ENCODE data around the gene TMEM161B.
"Not testable (repeated sequence)": the region's sequence is repeated elsewhere in the genome, so short reads cannot be mapped to it uniquely, and the experiment has no call there.

The TMEM161B gene

DNA sequence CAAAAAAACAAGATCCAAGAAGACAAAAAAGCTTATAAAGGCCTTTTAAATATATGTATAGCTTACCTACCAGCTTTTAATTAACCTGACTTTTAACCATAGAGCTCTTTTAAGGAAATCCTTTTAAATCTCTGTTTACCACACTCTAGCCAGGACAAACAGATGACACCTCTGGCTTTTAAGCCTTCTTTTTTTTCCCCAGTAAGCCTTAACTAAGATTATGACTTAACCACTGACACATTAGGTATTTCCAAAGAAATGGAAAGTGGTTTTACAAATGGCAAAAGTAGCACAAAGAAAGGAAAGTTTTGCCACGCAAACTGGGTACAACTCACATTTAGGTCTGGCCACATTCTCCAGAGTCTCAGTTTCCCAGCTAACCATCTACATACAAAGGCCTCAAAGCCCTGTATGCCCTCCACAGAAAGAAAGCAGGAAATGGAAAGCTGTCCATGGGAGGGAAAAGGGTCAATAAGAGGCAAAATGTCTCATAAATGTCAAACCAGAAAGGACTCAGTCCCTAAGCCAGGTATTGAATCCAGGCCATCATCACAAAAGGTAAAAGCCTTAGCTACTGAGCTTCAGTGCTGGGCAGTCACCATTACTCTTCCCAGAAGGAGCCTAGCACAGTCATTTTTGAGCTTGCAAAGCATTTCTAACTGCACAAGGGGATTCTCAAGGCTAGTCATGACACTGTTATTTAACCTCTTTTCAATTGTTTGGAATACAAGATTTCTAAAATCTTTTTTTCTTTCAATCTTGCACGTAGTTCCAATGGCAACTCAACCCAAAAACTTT, 19.7 kb downstream of the TMEM161B start:
- no peak for DNase-seq (ENCODE audit: low spot score)

DNA sequence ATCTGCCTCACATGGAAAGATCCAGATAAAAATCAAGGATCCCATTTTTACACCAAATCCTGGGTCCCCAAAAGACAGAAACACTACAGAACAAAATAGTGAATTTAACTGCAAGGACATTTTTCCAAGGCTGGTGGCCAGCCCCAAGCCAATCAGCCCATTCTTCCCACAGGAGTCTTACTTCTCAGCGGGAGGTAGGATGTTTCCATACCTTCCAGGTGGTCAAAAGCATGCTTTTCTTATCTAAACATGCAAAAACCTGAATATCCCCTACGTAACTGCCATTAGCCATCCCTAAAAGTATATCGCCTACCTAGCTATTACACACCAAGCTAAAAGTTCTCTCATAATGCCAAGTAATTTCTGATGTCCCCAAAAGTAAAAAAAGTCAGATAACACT, 20.6 kb downstream of the TMEM161B start:
- DNase-seq (ENCODE audit: low spot score): no peak

DNA sequence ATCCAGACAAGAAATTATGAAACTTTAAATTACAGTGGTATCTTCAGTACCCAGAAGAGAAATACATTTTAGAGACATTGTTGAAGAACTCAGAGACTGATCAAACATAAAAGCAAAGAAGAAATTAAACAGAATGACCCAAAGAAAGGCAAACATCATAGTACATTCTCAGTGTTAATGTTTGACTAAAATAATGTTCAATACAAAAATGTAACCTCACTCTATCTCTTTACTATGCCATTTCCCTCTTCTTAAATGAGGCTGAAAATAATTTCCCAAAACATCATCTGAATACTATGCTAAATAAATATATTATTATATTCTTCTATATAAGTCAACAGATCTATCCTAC, 22.8 kb downstream of the TMEM161B start:
- DNase-seq (ENCODE audit: low spot score): no peak

DNA sequence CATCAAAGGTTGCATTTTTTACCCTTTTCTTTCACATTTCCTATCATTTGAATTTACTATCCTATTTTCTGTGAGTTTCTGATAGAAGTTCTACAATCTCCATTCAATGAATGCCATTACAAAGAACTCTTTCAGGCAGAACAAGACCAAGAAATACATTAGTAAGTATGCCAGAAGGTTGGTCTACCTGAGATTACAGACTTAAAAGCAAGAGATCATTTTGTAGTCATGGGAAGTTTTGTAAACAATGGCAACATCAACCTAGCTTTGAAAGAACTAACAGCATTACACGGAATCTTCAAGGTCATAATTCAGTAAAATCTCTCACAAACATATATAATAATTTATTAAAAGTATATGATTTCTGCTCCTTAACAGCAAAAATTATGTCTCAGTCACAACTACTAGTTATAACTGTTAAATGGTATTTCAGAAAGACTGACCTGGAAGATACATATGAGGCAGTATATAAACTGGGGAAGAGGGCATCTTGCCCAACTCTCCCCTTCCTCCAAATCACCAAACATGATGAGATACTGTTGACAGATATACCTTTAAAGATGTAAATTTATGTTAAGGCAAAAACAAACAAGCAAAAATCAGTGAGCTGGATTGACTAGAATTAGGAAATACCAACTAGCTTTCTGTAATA, 23.3 kb downstream of the TMEM161B start:
- no peak for DNase-seq (ENCODE audit: low spot score)

DNA sequence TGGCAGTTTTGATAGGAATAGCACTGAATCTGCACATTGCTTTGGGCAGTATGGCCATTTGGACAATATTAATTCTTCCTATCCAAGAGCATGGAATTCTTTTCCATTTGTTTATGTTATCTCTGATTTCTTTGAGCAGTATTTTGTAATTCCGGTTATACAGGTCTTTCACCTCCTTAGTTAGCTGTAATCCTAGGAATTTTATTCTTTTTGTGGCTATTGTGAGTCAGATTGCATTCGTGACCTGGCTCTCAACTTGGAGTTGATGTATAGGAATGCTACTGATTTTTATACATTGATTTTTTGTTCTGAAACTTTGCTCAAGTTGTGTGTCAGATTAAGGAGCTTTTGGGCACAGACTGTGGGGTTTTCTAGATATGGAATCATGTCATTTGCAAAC, 24.0 kb downstream of the TMEM161B start:
- DNase-seq (ENCODE audit: low spot score): no peak

DNA sequence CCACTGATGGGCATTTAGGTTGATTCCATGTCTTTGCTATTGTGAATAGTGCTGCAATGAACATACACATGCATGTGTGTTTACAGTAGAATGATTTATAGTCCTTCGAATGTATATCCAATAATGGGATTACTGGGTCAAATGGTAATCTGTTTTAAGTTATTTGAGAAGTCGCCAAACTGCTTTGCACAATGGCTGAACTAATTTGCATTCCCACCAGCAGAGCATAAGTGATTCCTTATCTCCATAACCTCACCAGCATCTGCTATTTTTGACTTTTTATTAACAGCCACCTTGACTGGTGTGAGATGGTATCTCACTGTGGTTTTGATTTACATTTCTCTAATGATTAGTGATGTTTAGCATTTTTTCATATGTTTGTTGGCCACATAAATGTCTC, 25.2 kb downstream of the TMEM161B start:
- DNase-seq (ENCODE audit: low spot score): not testable (repeated sequence)

DNA sequence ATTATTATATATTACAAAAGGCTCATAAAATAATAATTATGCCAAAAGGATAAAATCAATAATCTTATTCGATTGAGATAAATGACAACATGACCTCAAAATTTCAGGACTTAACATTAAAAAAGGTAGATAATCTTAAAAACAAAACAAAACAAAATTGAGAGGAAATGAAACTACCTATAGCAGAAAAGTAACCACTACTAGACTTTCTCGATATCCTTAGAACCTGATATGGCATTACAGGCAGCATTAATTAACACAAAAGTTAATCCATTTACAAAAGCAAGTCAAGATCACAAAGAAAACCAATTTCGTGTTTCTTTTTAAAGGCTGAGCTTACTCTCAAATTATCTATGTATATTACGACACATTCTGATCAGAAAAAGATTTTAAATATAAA, 29.9 kb downstream of the TMEM161B start:
- DNase-seq (ENCODE audit: low spot score): no peak

DNA sequence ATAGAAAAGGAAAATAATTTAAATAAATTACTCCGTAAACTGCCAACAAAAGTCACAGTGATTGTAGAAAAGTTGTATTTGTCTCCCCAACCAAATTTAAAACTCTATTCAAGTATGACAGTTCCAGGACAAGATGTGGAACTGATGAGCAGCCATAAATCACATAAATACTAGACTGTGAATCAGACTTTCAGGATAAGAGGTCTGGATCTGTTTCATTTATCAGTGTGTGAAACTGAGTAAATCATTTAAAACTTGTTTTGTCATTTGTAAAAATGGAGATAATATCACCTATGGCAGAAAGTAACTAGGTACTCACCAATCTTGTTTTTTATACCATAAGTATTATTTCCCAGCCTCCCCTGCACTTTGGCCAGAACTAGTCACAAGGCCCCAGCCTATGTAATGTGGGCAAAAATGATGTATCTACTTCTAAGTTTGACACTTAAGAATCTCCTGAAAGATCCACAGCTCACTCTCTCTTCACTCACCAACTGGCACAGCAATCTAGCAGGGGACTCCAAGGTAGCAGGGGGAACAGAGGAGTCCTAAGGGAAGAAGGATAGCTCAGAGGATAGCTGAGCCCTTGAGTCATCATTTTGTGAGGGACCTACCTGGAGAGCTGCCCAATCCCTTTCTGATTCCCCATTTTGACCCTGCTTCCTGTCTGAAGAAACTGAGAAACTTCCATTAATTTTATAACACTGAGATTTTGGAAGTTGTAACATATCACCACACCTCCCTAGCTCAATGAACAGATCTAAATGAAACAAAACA, 31.6 kb downstream of the TMEM161B start:
- DNase-seq (ENCODE audit: low spot score): no peak

DNA sequence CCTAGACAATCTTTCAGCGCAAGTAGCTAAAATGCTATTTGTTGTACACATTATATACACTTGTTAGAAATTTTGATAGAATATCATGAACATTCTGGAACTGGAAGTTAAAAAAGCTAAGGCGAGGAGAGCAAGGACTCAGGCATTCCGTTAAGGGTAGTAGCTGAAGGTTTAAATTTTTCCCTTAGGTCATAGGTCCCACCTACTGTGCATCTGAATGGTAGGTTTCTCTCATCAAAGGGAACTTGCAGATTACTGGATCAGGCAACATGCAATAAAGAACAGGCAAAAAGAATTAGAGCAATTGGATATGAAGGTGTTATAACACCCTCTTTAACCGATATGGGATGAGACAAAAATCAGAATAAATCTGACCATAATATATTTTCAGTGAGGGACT, 32.8 kb downstream of the TMEM161B start:
- no peak for DNase-seq (ENCODE audit: low spot score)

DNA sequence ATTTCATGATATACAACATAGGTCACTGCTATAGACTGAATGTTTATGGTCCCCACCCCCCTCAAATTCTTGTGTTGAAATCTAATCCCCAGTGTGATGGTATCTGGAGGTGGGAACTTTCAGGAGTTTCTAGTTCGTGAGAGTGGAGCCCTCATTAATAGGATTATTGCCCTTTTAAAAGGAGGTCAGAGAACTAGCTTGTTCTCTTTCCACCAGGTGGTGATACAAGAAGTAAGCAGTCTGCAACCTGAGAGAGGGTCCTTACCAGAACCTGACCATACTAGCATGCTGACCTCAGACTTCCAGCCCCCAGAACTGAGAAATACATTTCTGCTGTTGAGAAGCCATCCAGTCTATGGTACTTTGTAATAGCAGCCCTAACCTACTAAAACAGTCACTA, 33.3 kb downstream of the TMEM161B start:
- DNase-seq (ENCODE audit: low spot score): no peak

DNA sequence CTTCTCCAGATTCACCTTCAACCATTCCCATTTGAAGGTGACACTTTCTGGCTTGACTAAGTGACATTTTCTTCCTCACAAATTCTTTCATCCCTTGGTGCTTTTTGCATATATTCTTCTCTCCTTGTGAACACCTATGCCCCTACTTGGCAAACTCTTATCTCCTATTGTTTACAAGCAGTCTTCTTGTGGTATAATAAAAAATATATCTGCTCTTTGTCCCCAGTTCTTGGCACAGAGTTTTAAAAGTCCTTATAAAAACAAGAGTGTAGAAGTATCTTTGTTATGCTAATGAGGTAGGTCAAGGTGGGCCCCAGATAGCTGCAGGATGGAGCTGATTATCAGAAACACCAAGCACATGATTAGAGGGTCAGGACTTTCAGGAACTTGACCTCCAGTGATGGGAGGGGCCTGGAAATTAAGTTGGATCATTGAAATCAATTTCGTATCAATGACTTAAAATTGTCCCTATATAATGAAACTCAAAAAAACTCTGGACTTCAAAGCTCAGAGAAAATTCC, 38.0 kb downstream of the TMEM161B start:
- DNase-seq (ENCODE audit: low spot score): no peak

DNA sequence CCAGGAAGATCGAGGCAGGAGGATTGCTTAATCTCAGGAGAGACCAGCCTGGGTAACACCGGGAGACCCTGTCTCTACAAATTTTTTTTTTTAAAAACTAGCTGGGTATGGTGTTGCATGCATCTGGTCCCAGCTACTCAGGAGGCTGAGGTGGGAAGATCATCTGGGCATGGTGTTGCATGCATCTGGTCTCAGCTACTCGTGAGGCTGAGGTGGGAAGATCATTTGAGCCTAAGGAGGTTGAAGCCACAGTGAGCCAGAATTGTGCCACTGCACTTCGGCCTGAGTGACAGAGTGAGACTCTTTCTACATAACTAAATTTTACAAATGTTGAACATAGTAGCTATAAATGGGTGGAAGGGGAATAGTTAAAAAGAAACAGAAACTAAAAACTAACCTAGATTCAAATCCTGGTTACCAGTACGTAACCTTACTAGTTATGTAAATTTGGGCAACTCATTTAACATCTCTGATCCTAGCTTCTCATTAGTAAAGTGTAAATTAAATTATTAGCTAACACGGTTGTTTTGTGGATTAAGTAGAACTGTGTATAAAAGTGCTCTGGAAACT, 41.7 kb downstream of the TMEM161B start:
- no peak for DNase-seq (ENCODE audit: low spot score)

DNA sequence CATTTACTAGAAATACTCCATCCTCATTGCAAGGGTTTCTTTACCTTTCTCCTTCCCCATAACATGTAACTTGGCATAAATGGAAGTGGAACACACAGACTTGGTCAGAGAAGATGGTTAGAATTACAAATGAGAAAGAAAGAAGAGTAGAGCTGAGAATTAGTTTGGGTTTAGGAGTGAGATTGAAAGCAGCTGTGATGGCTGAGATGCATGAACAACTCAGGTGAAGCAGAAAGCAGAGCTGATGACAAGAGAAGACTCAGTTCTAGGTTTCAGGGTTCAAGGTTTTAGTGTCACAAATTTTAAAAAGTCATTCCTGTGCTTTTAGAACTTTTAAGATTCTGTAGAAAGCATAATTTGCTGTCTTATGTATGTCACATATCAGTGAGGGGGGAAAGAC, 54.0 kb downstream of the TMEM161B start:
- DNase-seq (ENCODE audit: low spot score): no peak

DNA sequence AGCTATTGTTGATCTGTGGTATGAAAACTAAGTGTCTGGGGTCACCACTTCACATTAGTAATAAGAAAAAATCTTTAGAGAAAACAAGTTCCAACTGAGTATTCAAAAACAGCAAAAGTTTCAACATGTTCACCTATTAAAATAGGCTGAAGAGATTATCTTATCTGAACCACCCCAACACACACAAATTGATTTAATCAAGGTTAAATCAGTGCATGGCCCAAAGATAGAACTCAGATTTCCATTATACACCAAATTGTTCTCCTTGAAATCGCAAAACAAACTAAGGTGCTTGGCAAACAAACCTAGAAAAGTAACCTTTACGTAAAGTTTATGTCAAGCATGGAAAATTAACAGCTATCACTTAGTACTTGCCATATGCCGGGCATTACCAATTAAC, 61.1 kb downstream of the TMEM161B start:
- DNase-seq (ENCODE audit: low spot score): no peak

DNA sequence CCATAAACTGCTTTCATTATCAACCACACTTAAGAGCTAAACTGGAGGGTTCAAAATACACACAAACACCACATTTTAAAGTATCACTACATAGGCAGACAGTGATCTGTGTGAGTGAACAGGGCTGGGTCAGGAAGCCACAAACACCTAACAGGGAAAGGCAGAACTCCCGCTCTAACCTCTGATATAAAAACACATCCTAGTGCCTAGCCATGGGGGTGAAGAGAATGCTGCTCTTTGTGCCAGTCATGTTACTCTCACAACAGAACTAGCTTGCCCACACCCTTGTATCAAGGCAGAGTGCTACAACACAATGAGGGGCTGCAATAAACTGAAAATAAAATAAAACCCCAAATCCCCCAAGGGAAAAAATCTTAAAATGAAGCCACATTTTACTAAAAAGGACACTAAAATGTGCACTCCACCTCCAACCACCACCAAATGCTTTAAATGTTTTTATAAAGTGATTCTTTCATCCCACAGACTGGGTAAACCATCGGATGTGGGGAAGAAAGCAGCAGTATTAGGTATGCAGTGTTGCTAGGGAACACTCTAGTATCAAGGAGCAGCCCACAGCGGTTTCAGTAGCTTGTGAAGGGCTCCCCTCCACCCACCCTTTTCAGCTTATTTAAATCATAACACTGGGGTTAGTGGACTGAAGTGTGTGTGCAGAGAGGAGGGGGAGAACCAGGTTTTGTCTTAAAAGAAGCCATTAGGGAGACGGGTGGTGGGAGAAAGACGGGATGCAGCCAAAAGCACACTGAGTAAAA, 64.5 kb downstream of the TMEM161B start:
- no peak for DNase-seq (ENCODE audit: low spot score)

DNA sequence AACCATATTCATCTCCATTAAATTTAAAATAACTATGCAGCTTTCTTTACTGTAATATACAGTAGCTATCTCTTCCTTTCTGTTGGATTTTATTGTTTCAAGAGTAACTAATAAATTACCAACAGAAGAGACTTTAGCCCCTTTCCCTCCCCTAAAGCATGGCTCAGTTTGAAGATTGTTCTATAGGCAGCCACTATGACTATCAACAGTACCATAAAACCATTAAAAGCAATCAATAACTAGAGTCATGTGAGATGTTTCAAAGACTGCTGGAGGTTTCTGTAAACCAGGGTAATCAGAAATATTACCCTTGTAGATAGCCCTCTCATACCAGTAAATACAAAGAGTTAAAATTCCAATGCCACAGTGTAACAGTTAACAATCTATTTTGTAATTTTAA, 73.0 kb downstream of the TMEM161B start:
- DNase-seq (ENCODE audit: low spot score): no peak

DNA sequence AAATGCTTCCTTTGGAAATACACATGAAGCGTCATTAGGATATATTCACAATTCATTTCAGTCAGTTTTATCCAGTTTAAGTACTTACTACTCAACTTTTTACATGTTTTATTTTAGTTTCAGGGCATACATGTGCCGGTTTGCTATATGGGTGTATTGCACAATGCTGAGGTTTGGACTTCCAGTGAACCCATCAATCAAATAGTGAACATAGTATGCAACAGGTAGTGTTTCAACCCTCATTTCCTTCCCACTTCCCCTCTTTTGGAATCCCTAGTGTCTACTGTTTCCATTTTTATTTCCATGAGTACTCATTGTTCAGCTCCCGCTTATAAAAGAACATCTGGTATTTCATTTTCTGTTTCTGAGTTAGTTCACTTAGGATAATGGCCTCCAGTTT, 74.7 kb downstream of the TMEM161B start:
- DNase-seq (ENCODE audit: low spot score): no peak

DNA sequence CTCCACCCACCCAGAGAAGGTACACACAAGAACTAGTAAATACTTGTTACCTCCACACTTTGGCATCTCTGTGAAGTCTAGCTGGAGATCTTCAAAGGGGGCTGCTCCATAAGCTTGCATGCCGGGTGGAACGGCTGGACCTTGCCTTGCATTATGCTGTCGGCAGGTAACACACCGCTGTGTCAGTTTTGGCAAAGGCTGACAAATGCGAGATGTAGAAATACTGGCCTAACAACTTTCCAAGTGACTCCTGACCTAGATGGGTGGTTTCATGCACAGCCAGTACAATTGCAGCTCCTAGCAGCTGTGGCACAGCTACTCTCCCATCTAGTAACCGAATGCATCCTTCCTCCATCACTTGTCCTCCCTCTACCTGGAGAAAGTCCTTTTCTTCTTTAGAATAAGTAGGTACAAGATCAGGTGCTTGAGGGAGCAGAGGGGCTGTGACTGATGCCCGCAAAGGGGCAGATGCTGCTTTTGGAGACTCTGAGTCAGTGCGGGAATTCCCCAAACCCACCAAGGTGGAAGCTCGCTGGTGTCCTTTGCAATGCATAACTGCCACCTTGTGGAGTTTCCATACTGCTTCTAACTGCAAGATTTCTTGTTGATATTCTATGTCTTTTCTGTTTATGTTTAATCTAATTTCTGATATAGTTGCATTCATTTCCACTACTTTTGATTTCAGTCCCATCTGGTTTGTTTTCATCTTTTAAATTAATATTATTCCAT, 78.4 kb downstream of the TMEM161B start:
- DNase-seq (ENCODE audit: low spot score): peak; percentile 28

DNA sequence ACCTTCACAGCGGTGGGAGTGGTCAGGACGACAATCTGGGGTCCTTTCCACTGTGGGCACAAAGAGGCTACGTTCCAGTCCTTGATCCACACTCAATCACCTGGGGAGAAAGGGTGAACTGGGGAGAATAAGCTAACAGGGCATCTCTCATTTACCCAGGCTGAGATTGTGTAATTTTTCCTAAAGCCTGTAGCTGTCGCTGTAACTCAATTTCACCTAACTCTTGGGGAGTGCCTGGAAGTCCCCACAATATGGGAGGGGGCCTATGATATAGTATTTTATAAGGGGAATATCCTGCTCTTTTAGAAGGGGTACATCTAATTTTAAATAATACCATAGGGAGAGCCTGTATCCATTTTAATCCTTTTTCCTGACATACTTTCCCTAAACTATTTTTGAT, 79.2 kb downstream of the TMEM161B start:
- DNase-seq (ENCODE audit: low spot score): not testable (repeated sequence)

DNA sequence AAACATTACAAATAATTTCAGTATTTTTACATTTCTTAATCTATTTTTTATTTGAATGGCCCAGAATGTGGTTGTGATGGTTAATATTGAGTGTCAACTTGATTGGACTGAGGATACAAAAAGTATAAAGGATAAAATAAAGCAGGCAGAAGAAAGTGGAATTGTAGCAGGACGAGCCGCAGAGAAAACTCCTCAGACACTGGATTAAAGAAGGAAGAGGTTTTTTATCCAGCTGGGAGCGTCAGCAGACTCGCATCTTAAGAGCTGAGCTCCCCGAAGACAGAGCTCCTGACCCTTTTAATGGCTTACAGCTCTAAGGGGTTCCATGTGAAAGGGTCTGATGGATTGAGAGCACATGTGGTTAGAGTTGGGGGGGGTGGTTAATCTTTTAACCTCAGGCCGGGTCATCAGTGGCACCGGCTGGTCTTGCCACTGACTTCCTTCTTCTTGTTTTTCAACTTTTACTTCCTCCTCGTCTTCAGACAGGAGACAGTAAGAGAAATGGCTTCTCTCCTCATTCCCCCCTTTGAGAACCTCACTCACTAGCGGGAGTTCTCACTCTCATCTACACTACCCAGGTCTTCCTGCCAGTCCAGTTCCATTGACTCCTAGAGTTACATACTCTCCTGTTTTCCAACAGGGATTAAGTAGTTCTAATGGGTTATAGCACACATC, 80.0 kb downstream of the TMEM161B start:
- DNase-seq (ENCODE audit: low spot score): no peak

DNA sequence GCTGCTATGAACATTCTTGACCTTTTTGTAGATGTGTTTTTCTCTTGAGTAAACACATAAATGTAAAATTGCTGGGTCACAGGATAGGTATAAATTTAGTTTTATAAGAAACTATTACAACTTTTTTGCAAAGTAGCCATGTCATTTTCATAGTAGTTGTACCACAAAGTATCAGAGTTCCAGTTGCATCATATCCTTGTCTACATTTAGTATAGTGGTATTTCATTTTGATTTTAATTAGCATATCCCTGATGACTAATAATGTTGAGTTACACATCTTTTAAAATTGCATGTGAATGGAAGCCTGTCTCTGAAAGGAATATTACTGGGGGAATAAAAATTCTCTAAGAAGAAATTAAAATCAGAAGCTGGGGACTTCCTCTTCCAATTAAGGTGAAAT, 85.4 kb downstream of the TMEM161B start:
- no peak for DNase-seq (ENCODE audit: low spot score)
